Panc1 (cell line): ENCODE measurements around the gene ECI1. TPM values are rescaled to one million over a fixed set of nuclear protein-coding genes. Genes with fewer than 3 reads are reported as not detected.
A peak's percentile ranks its signal among the peaks of the same experiment; 100 is the strongest.
"Not testable (repeated sequence)": the region's sequence is repeated elsewhere in the genome, so short reads cannot be mapped to it uniquely, and the experiment has no call there.

ENCODE experiments used
- ATAC-seq: fragments of 200-7000 bp; cut with Tn5 transposase; 2 replicates; pipeline ENCODE4 v1.9.1; 2020; ENCODE audit warnings: mild to moderate bottlenecking, moderate library complexity
- BruUV-seq: library from RNA; stranded (reverse); fragments of 400-500 nt; replicated peaks from 2 replicates; lab custom pipeline; 2021; lab: Mats Ljungman, UMichigan
- CTCF ChIA-PET: fragments of 300-600 bp; sonication (Branson Sonifier 250); formaldehyde crosslinking; loops from one replicate; lab custom pipeline; 2022; ENCODE audit warnings: antibody characterized with exemption; lab: Charles Lee
- POLR2A ChIA-PET: fragments of 300-600 bp; sonication (Branson Sonifier 250); formaldehyde crosslinking; loops from one replicate; lab custom pipeline; 2022; ENCODE audit warnings: antibody characterized with exemption; lab: Charles Lee
- DNase-seq: peaks from one replicate; pipeline ENCODE4 v3.0.0-alpha.2; 2010; ENCODE audit warnings: low read depth, low spot score
- H3K27ac ChIP-seq: 2 replicates; pipeline ENCODE4 v1.5.1; 2011; ENCODE audit warnings: mild to moderate bottlenecking, low read length, inconsistent platforms
- H3K27me3 ChIP-seq: fragments of 200-500 bp; sonication (Bioruptor generic); 2 replicates; pipeline ENCODE4 v1.6.0; 2014; ENCODE audit warnings: low read length, inconsistent platforms; ENCODE audit not compliant: control insufficient read depth, insufficient read depth
- H3K36me3 ChIP-seq: fragments of 200-500 bp; sonication (Bioruptor generic); 2 replicates; pipeline ENCODE4 v1.5.1; 2014; ENCODE audit warnings: inconsistent platforms, mild to moderate bottlenecking, low read length, moderate library complexity; ENCODE audit not compliant: control insufficient read depth, insufficient read depth
- H3K4me1 ChIP-seq: 2 replicates; pipeline ENCODE4 v1.5.1; 2011; ENCODE audit warnings: inconsistent platforms, mild to moderate bottlenecking, low read length, moderate library complexity; ENCODE audit not compliant: control insufficient read depth, insufficient read depth
- H3K4me3 ChIP-seq, 2 experiments: 2 replicates each; pipeline ENCODE4 v1.5.1; 2011 to 2012; ENCODE audit warnings: low read depth in 2 of 2, low read length in 2 of 2, mild to moderate bottlenecking in 2 of 2, inconsistent platforms in 1 of 2, moderate library complexity in 1 of 2
- H3K9me3 ChIP-seq: fragments of 200-500 bp; sonication (Bioruptor generic); 2 replicates; pipeline ENCODE4 v1.5.1; 2014; ENCODE audit warnings: low read depth, mild to moderate bottlenecking, inconsistent platforms, low read length, moderate library complexity; ENCODE audit not compliant: control insufficient read depth, insufficient read depth
- CTCF ChIP-seq: fragments of 450-650 bp; IDR thresholded peaks from 2 replicates; pipeline ENCODE4 v1.5.1; 2017; ENCODE audit warnings: mild to moderate bottlenecking
- POLR2AphosphoS5 ChIP-seq: IDR thresholded peaks from 2 replicates; pipeline ENCODE4 v1.6.1; 2012; ENCODE audit warnings: mild to moderate bottlenecking, low read depth, low read length, moderate library complexity
- REST ChIP-seq, 2 experiments: IDR thresholded peaks; 2 replicates each; pipeline ENCODE4 v1.6.1; 2011 to 2012; ENCODE audit warnings: low read depth in 2 of 2, control low read depth in 1 of 2, low read length in 1 of 2, mild to moderate bottlenecking in 1 of 2, moderate library complexity in 1 of 2; ENCODE audit not compliant: insufficient read depth in 1 of 2
- SIN3A ChIP-seq: IDR thresholded peaks from 2 replicates; pipeline ENCODE4 v1.6.1; 2012; ENCODE audit warnings: low read depth, mild to moderate bottlenecking, low read length, moderate library complexity, borderline replicate concordance; ENCODE audit not compliant: insufficient read depth
- TCF7L2 ChIP-seq: IDR thresholded peaks from 2 replicates; pipeline ENCODE4 v1.6.1; 2011; ENCODE audit warnings: mild to moderate bottlenecking, low read depth, low read length, inconsistent platforms
- in situ Hi-C: cut with HindIII; loops from 2 replicates; pipeline ENCODE4 v1.10.0; 2016; ENCODE audit warnings: low sequenced_read_pairs, low pct_unique_long_range_greater_than_20kb
- intact Hi-C: fragments of 100-400 bp; cut with micrococcal nuclease; formaldehyde crosslinking; loops from one replicate; pipeline ENCODE4 v1.10.0; 2022; ENCODE audit not compliant: unreplicated experiment
- total RNA-seq: library from RNA; stranded (reverse); gene quantifications from one replicate; pipeline ENCODE4 v1.2.1, GENCODE V29; 2021; ENCODE audit not compliant: unreplicated experiment

ECI1 gene
- total RNA-seq, 1 experiment from 2014 or later, result 117 TPM

GRCh38 chr16:2204416-2205103 lies 46.8 kb downstream of the ECI1 start:
- Histone ChIP-seq H3K9me3 (no peaks in the 10 kb centered on the region), H3K27ac (peak overlapping the region; percentile 93), H3K4me1 (peaks cover 7% of the 10 kb centered on the region), H3K27me3 (no peaks in the 10 kb centered on the region), H3K4me3 (peak overlapping the region; percentile 61 to 73), H3K36me3 (no peaks in the 10 kb centered on the region; the same call in 1 of the 2 replicates)
- in situ Hi-C loops, result no loop called here
- POLR2A ChIA-PET, result interaction anchor here (0.6 kb wide), 1 partner anchor 23 kb away, joined by 5 read pairs; no protein-coding TSS in a partner anchor
- DNase-seq, result no peak
- TF ChIP-seq POLR2AphosphoS5, result no peak
- TF ChIP-seq CTCF, result no peak
- no peak for TF ChIP-seq REST (IDR thresholded peaks at IDR 0.05; ENCODE audit: insufficient read depth in 1 of 2, low read depth in 2 of 2, low read length in 1 of 2)
- TF ChIP-seq TCF7L2, result no peak
- TSS peak; percentile 83 for BruUV-seq
- CTCF ChIA-PET, result no interaction called here
- ATAC-seq, result no peak
- intact Hi-C loops, result no loop called here

DNA sequence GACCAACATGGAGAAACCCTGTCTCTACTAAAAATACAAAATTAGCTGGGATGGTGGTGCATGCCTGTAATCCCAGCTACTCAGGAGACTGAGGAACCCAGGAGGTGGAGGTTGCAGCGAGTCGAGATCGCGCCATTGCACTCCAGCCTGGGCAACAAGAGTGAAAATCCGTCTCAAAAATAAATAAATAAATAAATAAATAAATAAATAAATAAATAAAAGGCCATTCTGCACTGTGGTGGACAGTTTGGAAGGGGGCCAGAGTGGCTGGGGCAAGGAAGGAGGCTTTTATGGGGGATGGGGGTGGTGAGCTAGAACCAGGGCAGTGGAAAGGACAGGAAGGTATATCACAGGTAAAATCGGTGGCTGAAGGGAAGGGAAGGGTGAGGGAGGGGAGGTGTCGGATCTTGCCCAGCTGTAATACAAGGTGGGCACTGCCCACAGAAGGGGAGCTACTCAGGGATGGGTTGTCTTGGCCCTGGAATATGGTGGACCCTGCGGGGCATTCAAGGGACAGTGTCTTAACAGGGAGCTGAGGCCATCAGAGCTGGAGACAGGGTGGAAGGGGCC lies 48.2 kb downstream of the ECI1 start:
- DNase-seq, BruUV-seq: not testable (repeated sequence)

GRCh38 chr16:2200313-2200712 lies 51.1 kb downstream of the ECI1 start:
- no peaks in the 10 kb centered on the region for H3K9me3 ChIP-seq
- no peak for ATAC-seq
- H3K27ac ChIP-seq, result no peak overlapping the region
- CTCF ChIA-PET, result no interaction called here
- intact Hi-C loops, result no loop called here
- no peak for TF ChIP-seq SIN3A
- no peak for TF ChIP-seq REST (IDR thresholded peaks at IDR 0.05; ENCODE audit: insufficient read depth in 1 of 2, low read depth in 2 of 2, low read length in 1 of 2)
- TF ChIP-seq TCF7L2, result no peak
- TF ChIP-seq CTCF, result no peak
- TF ChIP-seq POLR2AphosphoS5, result no peak
- peaks cover 5% of the 10 kb centered on the region for H3K4me1 ChIP-seq
- no peak overlapping the region for H3K4me3 ChIP-seq
- POLR2A ChIA-PET, result interaction anchor here (0.5 kb wide), 1 partner anchor 49 kb away, joined by 4 read pairs; no protein-coding TSS in a partner anchor
- no peaks in the 10 kb centered on the region for H3K27me3 ChIP-seq
- no TSS peak for BruUV-seq
- H3K36me3 ChIP-seq, result no peaks in the 10 kb centered on the region
- in situ Hi-C loops, result no loop called here
- no peak for DNase-seq

More for the DNA sequence above, 48.2 kb downstream of the ECI1 start:
- H3K9me3 ChIP-seq, H3K27ac ChIP-seq, H3K4me1 ChIP-seq, H3K4me3 ChIP-seq, CTCF ChIA-PET, H3K27me3 ChIP-seq, intact Hi-C loops, H3K36me3 ChIP-seq, in situ Hi-C loops, ATAC-seq: not testable (repeated sequence)
- POLR2A ChIA-PET, result interaction anchor here (0.7 kb wide), 3 partner anchors 12 to 243 kb away, joined by 3 to 5 read pairs (median 3); no protein-coding TSS in a partner anchor
